Effector CD8-positive, alpha-beta T cell (primary cell): ENCODE data around the gene CDC42BPA.

Source experiments
- DNase-seq: peaks from one replicate; lab custom pipeline; 2025; lab: John Stamatoyannopoulos, UW

The CDC42BPA gene

GRCh38 chr1:227335242-227336020 lies 17.1 kb upstream of the CDC42BPA start:
- DNase-seq, result no peak

- DNase-seq, result no peak
These were observed 15.1 kb upstream of the CDC42BPA start for GRCh38 chr1:227333423-227333822.

GRCh38 chr1:227330279-227331076 lies 12.2 kb upstream of the CDC42BPA start:
- no peak for DNase-seq

- DNase-seq, result no peak
These were observed 10.2 kb upstream of the CDC42BPA start for GRCh38 chr1:227328405-227329019.

GRCh38 chr1:227325156-227325555 lies 6.9 kb upstream of the CDC42BPA start:
- DNase-seq, result no peak

GRCh38 chr1:227323967-227324268 lies 5.6 kb upstream of the CDC42BPA start:
- DNase-seq, result no peak

- DNase-seq, result no peak
These were observed 5.1 kb upstream of the CDC42BPA start for GRCh38 chr1:227323171-227323966.

GRCh38 chr1:227322376-227322775 lies 4.1 kb upstream of the CDC42BPA start:
- DNase-seq, result no peak

GRCh38 chr1:227321035-227321434 lies 2.7 kb upstream of the CDC42BPA start:
- DNase-seq, result no peak

GRCh38 chr1:227320476-227320875 lies 2.2 kb upstream of the CDC42BPA start:
- DNase-seq, result no peak

- DNase-seq, result no peak
These were observed 738 bp upstream of the CDC42BPA start for GRCh38 chr1:227318853-227319607.

- no peak for DNase-seq
These were observed 723 bp downstream of the CDC42BPA start for GRCh38 chr1:227317523-227318015.

GRCh38 chr1:227317011-227317451 lies 1.3 kb downstream of the CDC42BPA start:
- no peak for DNase-seq

GRCh38 chr1:227316456-227316855 lies 1.8 kb downstream of the CDC42BPA start:
- DNase-seq, result no peak

- DNase-seq, result no peak
These were observed 2.5 kb downstream of the CDC42BPA start for GRCh38 chr1:227315629-227316346.

- no peak for DNase-seq
These were observed 4.1 kb downstream of the CDC42BPA start for GRCh38 chr1:227314014-227314848.

GRCh38 chr1:227312361-227313025 lies 5.8 kb downstream of the CDC42BPA start:
- DNase-seq, result no peak

GRCh38 chr1:227311389-227312001 lies 6.8 kb downstream of the CDC42BPA start:
- DNase-seq, result no peak
